Esophagus muscularis mucosa (tissue), 4 donors: ENCODE results near the gene ADAM8. TPM values are rescaled to one million over a fixed set of nuclear protein-coding genes. Genes with fewer than 3 reads are reported as not detected.
A peak's percentile ranks its signal among the peaks of the same experiment; 100 is the strongest.

Source experiments
- DNase-seq: peaks from one replicate; pipeline ENCODE4 v3.0.0-alpha.2; 2017; ENCODE audit errors: extremely low spot score
- H3K27ac ChIP-seq, 4 donors: fragments of 200-600 bp; sonication (generic); replicated peaks in 1 of 4; 1 replicate in 3 of 4; 2 replicates in 1 of 4; pipeline ENCODE4 v1.5.1; 2016 to 2019; ENCODE audit warnings: mild to moderate bottlenecking in 1 of 4
- H3K27me3 ChIP-seq, 4 donors: fragments of 200-600 bp; sonication (generic); one replicate each; pipeline versions ENCODE4 v1.5.1 to v1.6.0; 2016 to 2019
- H3K36me3 ChIP-seq, 4 donors: fragments of 200-600 bp; sonication (generic); one replicate each; pipeline ENCODE4 v1.5.1; 2016 to 2019
- H3K4me1 ChIP-seq, 4 donors: fragments of 200-600 bp; sonication (generic); one replicate each; pipeline ENCODE4 v1.5.1; 2016 to 2019
- H3K4me3 ChIP-seq, 4 donors: fragments of 200-600 bp; sonication (generic); 1 replicate in 2 of 4; 2 replicates in 2 of 4; pipeline ENCODE4 v1.5.1; 2016 to 2019; ENCODE audit warnings: mild to moderate bottlenecking in 4 of 4, moderate library complexity in 1 of 4
- H3K9me3 ChIP-seq, 4 donors: fragments of 200-600 bp; sonication (generic); 1 replicate in 3 of 4; 2 replicates in 1 of 4; pipeline ENCODE4 v1.5.1; 2016 to 2019
- CTCF ChIP-seq, 3 experiments: fragments of 200-600 bp in 2 of 3; fragments of 450-650 bp in 1 of 3; sonication (generic) in 2 of 3; IDR thresholded peaks; one replicate each; pipeline ENCODE4 v1.5.1; 2017 to 2019; ENCODE audit warnings: antibody characterized with exemption in 3 of 3, mild to moderate bottlenecking in 2 of 3, moderate library complexity in 1 of 3
- EP300 ChIP-seq: sonication (generic); formaldehyde crosslinking; IDR thresholded peaks from one replicate; pipeline ENCODE4 v1.6.1; 2017; ENCODE audit warnings: antibody characterized with exemption
- POLR2A ChIP-seq: fragments of 450-650 bp; IDR thresholded peaks from one replicate; pipeline ENCODE4 v1.6.1; 2017; ENCODE audit warnings: antibody characterized with exemption, moderate library complexity, mild to moderate bottlenecking, low read depth
- POLR2AphosphoS5 ChIP-seq, 2 donors: sonication (generic); formaldehyde crosslinking; IDR thresholded peaks; one replicate each; pipeline ENCODE4 v1.6.1; 2017; ENCODE audit warnings: antibody characterized with exemption in 2 of 2
- WGBS: methylation state at CpG from one replicate; pipeline ENCODE4 v1.1.5; 2018; 5-methylcytosine and 5-hydroxymethylcytosine counted together
- intact Hi-C: fragments of 100-400 bp; cut with DNase I; formaldehyde crosslinking; loops from one replicate; pipeline ENCODE4 v1.15.1; 2023
- total RNA-seq, 4 donors: library from RNA; depleted of rRNA; stranded (reverse); fragments of >200 nt; gene quantifications; one replicate each; pipeline versions ENCODE4 v1.1.0 to v1.2.1, GENCODE V29; 2016

Gene ADAM8
- total RNA-seq, 4 donors from 2014 or later = 1.2 to 8.9 (median 2.3) TPM

GRCh38 chr10:133306097-133306476 lies 29.4 kb upstream of the ADAM8 start:
- peak overlapping the region in 3 of 4 donors; percentile 3 to 40 (median 40) for H3K27ac ChIP-seq

GRCh38 chr10:133303206-133303605 lies 26.5 kb upstream of the ADAM8 start:
- TF ChIP-seq POLR2AphosphoS5 (IDR thresholded peaks at IDR 0.05) (no peak), CTCF (IDR thresholded peaks at IDR 0.05) (no peak), EP300 (no peak), POLR2A (no peak)
- Histone ChIP-seq H3K4me3 (no peak overlapping the region), H3K4me1 (peaks cover 15 to 50% (median 48%) of the 10 kb centered on the region in 4 donors), H3K27ac (no peak overlapping the region), H3K9me3 (no peaks in the 10 kb centered on the region), H3K36me3 (peaks cover 39 to 67% (median 52%) of the 10 kb centered on the region in 4 donors), H3K27me3 (no peaks in the 10 kb centered on the region)
- WGBS = 87% methylated on average over 7 of the region's 10 CpGs
- no peak for DNase-seq
- intact Hi-C loops = no loop called here

More at GRCh38 chr10:133306097-133306476, 29.4 kb upstream of the ADAM8 start:
- intact Hi-C loops = no loop called here
- H3K9me3 ChIP-seq = no peaks in the 10 kb centered on the region
- TF ChIP-seq POLR2A (no peak), POLR2AphosphoS5 (IDR thresholded peaks at IDR 0.05) (no peak), EP300 (no peak), CTCF (IDR thresholded peaks at IDR 0.05) (no peak)
- H3K4me1 ChIP-seq = peaks cover 15 to 57% (median 56%) of the 10 kb centered on the region in 4 donors
- H3K4me3 ChIP-seq = no peak overlapping the region
- peaks cover 12 to 54% (median 37%) of the 10 kb centered on the region in 4 donors for H3K36me3 ChIP-seq
- H3K27me3 ChIP-seq = no peaks in the 10 kb centered on the region
- no peak for DNase-seq
- WGBS = 96% methylated on average over 5 of the region's 5 CpGs

GRCh38 chr10:133302230-133302629 lies 25.6 kb upstream of the ADAM8 start:
- Histone ChIP-seq H3K4me3 (no peak overlapping the region), H3K9me3 (no peaks in the 10 kb centered on the region), H3K27ac (no peak overlapping the region), H3K4me1 (peaks cover 6 to 40% (median 39%) of the 10 kb centered on the region in 4 donors), H3K27me3 (no peaks in the 10 kb centered on the region), H3K36me3 (peaks cover 49 to 76% (median 61%) of the 10 kb centered on the region in 4 donors)
- intact Hi-C loops = no loop called here
- no peak for DNase-seq
- WGBS = 98% methylated on average over 12 of the region's 14 CpGs
- no peak for TF ChIP-seq POLR2A
- TF ChIP-seq POLR2AphosphoS5 (IDR thresholded peaks at IDR 0.05) = no peak
- TF ChIP-seq CTCF (IDR thresholded peaks at IDR 0.05) = no peak
- TF ChIP-seq EP300 = no peak

GRCh38 chr10:133299738-133300137 lies 23.1 kb upstream of the ADAM8 start:
- H3K4me1 ChIP-seq = peaks cover 0 to 18% (median 14%) of the 10 kb centered on the region in 4 donors
- no peaks in the 10 kb centered on the region for H3K27me3 ChIP-seq
- intact Hi-C loops = no loop called here
- H3K27ac ChIP-seq = no peak overlapping the region
- 93% methylated on average over 14 of the region's 14 CpGs for WGBS
- no peak for TF ChIP-seq POLR2AphosphoS5 (IDR thresholded peaks at IDR 0.05)
- no peak for TF ChIP-seq EP300
- TF ChIP-seq CTCF (IDR thresholded peaks at IDR 0.05) = no peak
- TF ChIP-seq POLR2A = no peak
- DNase-seq = no peak
- H3K36me3 ChIP-seq = peaks cover 72 to 94% (median 86%) of the 10 kb centered on the region in 4 donors
- H3K4me3 ChIP-seq = no peak overlapping the region
- no peaks in the 10 kb centered on the region for H3K9me3 ChIP-seq

- intact Hi-C loops = no loop called here
- Histone ChIP-seq H3K27me3 (no peaks in the 10 kb centered on the region), H3K9me3 (no peaks in the 10 kb centered on the region), H3K27ac (no peak overlapping the region), H3K4me3 (no peak overlapping the region), H3K4me1 (peaks cover 0 to 14% (median 9%) of the 10 kb centered on the region in 4 donors), H3K36me3 (peaks cover 76 to 97% (median 91%) of the 10 kb centered on the region in 4 donors)
- no peak for DNase-seq
- no peak for TF ChIP-seq EP300
- TF ChIP-seq POLR2A = no peak
- no peak for TF ChIP-seq POLR2AphosphoS5 (IDR thresholded peaks at IDR 0.05)
- TF ChIP-seq CTCF (IDR thresholded peaks at IDR 0.05) = no peak
- WGBS = 79% methylated on average over 8 of the region's 10 CpGs
These were observed 22.6 kb upstream of the ADAM8 start for GRCh38 chr10:133299224-133299623.
